GM06990 (cell line): ENCODE results near the gene COQ8A.

Experiments used
- DNase-seq: peaks from one replicate; pipeline ENCODE4 v3.0.0-alpha.2; 2011; ENCODE audit not compliant: insufficient read length; ENCODE audit errors: extremely low read depth
- H3K27me3 ChIP-seq: replicated peaks from 2 replicates; pipeline ENCODE4 v1.6.0; 2011; ENCODE audit warnings: low read length; ENCODE audit not compliant: control insufficient read depth, insufficient read depth
- H3K36me3 ChIP-seq: 2 replicates; pipeline ENCODE4 v1.5.1; 2011; ENCODE audit warnings: low read length; ENCODE audit not compliant: control insufficient read depth, insufficient read depth
- H3K4me3 ChIP-seq: replicated peaks from 2 replicates; pipeline ENCODE4 v1.5.1; 2011; ENCODE audit warnings: low read depth, mild to moderate bottlenecking, control low read depth, low read length
- TF ChIP-seq, protein P1 (sequence below): IDR thresholded peaks from 2 replicates; pipeline ENCODE4 v1.5.1; 2011; ENCODE audit warnings: low read length, control low read depth, mild to moderate bottlenecking, inconsistent platforms; ENCODE audit not compliant: insufficient read depth, poor library complexity, severe bottlenecking

The COQ8A gene

DNA sequence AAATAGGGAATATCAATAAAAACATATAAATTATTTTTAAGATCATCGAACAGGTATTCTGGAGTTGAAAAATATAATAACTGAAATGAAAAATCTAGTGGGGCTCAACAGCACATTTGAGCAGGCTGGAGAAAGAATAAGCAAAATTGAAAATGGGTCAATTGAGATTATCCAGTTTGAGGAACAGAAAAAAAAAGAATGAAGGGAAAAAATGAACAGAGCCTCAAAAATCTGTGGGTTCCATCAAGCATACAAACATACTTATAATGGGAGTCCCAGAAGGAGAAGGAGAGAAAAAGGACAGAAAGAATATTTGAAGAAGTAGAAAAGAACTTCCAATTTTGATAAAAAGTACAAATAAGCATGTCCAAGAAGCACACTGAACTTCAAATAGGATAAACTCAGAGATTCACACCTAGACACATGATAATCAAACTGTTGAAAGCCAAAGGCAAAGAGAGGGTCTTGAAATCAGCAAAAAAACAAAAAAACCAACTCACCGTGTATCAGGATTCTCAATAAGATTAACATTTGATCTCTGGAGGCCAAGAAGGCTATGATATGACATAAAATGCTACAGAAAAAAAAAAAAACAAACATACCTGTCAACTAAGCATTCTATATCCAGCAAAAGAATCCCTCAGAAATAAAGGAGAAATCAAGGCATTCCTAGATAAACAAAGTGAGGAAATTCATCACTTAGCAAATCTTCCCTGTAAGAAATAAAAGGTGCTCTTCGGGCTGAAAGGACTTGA is 5.4 kb upstream of the COQ8A start:
- DNase-seq: no peak
- H3K4me3 ChIP-seq: no peak overlapping the region
- no peaks in the 10 kb centered on the region for H3K36me3 ChIP-seq
- TF ChIP-seq, protein P1, sequence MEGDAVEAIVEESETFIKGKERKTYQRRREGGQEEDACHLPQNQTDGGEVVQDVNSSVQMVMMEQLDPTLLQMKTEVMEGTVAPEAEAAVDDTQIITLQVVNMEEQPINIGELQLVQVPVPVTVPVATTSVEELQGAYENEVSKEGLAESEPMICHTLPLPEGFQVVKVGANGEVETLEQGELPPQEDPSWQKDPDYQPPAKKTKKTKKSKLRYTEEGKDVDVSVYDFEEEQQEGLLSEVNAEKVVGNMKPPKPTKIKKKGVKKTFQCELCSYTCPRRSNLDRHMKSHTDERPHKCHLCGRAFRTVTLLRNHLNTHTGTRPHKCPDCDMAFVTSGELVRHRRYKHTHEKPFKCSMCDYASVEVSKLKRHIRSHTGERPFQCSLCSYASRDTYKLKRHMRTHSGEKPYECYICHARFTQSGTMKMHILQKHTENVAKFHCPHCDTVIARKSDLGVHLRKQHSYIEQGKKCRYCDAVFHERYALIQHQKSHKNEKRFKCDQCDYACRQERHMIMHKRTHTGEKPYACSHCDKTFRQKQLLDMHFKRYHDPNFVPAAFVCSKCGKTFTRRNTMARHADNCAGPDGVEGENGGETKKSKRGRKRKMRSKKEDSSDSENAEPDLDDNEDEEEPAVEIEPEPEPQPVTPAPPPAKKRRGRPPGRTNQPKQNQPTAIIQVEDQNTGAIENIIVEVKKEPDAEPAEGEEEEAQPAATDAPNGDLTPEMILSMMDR: no peak
- H3K27me3 ChIP-seq: no peaks in the 10 kb centered on the region

DNA sequence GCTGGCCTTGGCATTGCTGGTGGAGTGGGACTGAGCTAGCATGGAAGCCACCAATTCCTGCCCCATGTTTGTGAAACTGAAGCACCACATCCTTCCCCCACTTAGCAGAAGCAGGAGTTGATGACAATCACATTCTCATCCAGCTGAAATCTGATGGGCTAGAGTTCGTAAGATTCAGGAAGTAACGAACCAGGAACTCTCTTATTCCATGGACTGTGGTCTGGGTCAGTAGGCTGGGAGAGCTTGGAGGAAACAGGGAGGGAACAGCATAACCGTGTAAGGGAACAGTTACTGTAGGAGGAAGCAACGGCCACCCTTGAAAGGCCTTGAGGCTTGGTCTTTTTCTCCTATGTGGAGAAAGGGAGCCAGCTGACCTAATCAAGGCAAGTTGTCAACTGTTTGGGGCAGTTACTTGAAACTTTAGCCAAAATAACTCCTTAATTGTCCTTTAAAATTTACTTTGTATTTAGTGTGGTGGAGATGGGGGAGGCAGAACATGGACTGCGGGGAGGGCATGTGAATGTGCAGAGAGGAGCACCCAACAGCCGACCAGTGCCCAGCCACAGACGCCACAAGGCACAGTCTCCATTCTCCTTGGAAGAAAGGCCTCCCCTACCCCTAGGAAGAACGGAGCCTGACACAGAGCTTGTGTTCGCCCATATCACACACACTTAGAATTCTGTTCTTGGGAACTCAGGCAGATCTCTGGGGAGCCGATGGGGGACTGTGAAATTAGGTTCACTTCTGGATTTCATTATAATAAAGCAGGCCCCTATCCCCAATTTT is 2.0 kb upstream of the COQ8A start:
- no peak for DNase-seq
- Histone ChIP-seq H3K36me3 (no peaks in the 10 kb centered on the region), H3K27me3 (no peaks in the 10 kb centered on the region), H3K4me3 (no peak overlapping the region)
- TF ChIP-seq, protein P1: no peak

DNA sequence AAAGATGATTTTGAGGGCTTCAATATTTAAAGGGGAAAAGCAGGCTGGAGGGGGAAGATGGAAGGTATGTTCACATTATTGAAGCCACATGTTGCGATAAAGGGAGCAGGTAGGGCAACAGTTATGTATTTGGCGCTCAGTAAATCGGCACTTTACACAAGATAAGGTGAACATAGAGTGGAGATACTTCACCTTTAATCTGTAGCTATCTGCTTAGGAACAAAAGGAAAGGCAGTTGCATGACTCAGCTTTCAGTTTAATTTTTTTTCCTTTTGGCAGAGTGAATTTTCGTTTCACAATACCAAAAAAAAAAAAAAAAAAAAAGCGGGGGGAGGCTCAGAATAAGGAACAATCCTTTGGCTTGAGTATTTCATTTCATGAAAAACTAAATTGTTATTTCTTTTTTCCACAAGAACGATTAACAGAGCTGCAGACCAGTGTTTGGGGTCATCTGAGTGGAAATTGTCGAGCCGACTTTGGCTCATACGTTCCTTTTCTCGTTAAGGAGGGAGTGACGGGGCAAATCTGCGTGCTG is 1.1 kb upstream of the COQ8A start:
- TF ChIP-seq, protein P1: no peak
- Histone ChIP-seq H3K4me3 (peak overlapping the region; percentile 73), H3K27me3 (no peaks in the 10 kb centered on the region), H3K36me3 (no peaks in the 10 kb centered on the region)
- DNase-seq: no peak

DNA sequence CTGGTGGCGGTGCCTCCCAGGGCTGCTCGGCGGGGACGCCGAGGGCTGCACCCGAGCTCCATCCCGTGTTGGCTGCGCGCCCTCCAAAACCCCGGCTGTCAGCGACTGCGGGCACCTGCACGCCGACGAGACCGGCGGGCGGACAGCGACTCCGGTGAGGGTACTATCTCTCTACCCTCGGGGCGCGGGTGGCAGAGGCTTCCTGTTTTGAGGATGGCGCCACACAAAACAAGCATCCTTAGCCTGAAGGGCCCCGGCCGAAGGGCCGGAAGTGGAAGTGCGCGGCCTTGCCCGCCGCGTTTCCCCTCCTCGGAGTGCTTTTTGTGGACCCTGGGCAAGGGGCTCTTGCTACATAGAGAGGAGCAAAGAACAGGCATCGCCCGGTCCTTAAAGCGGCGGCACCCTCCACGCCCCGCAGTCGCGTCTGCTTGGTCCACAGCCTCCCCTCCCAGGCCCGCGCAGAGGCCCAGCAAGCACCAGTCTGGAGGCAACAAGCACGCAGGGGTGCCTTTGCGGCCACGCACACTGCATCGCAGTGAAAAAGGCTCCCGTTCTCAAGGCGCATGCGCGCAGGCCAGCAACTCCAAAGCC is 561 bp upstream of the COQ8A start:
- Histone ChIP-seq H3K27me3 (no peaks in the 10 kb centered on the region), H3K36me3 (no peaks in the 10 kb centered on the region), H3K4me3 (peak overlapping the region; percentile 73)
- TF ChIP-seq, protein P1: no peak
- DNase-seq: no peak

DNA sequence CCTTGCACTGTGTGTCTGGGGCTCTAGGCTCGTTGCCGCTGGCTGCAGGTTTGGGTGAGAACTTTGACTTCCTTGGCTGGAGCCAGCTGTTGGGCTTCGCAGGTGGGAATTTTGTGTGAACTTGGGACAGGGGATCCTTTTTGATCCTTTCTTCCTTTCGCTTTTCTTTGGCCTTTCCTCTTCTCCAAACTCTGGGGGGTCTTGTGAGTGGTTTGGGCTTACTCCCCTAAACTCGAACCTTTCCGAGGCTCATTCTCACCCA is 643 bp downstream of the COQ8A start:
- H3K27me3 ChIP-seq: no peaks in the 10 kb centered on the region
- H3K36me3 ChIP-seq: no peaks in the 10 kb centered on the region
- no peak for DNase-seq
- TF ChIP-seq, protein P1: no peak
- peak overlapping the region; percentile 74 for H3K4me3 ChIP-seq
